TTC549 (cell line): ENCODE results near the gene SORCS1.
"Not testable (repeated sequence)": the region's sequence is repeated elsewhere in the genome, so short reads cannot be mapped to it uniquely, and the experiment has no call there.

Experiments
- FAIRE-seq: peaks from 2 replicates; lab custom pipeline; 2012; peaks lifted over from hg19 to GRCh38; lab: Jason Lieb, UNC

The SORCS1 gene

DNA sequence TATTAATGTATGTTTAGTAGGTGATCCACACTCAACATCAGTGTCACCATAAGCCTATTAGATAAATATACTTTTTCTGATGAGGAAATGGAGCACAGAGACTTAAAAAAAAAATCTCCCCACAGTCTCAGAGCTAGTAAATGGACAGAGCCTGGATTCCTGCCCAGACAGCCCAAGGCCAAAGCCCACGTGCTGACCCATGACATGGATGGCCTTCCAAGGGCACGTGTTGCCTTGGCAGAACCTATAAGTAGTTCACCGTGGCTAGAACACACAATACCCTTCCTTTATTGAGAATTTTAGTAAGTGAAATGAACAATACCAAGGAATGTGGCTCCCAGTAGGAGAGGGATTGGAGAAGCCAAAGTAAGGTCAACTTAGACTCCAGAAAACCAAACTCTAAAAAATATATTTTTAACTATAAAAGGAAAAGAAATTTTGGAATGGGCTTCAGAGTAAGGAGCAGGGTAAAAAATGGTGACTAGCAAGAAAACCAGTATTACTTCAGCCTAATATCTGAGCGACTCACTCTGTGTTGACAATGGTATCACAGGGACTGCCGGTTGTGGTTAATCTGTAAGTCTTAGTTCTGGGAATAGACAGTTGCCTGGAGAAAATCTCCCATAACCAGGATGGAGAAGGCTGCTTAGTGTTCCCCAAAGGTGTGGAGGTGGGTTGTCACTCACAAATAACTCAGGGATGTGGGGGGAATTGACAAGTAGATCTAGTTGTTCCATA lies 223.0 kb downstream of the SORCS1 start:
- FAIRE-seq = no peak

GRCh38 chr10:106938513-106938912 lies 226.0 kb downstream of the SORCS1 start:
- no peak for FAIRE-seq

DNA sequence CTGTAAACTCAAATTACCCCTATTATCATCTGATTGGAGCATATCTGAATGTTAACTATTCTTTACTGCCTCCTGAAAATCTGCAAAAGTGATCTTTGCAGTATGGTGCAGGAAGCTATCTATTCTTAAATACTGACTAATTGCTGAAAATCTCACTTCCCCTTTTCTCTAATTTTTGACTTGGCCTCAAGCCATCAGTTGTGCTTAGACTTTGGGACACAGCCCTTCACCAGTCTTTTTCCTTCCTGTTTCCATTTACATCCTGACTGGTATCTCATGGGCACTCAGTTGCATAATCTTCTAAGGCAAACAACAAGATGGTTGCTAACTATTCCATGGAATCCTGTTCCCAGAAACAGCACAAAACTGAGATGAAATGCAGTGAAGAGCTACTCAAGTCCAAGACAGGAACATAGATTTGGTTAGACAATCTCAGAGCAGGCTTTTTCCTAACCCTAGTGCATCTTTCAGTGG lies 228.5 kb downstream of the SORCS1 start:
- FAIRE-seq = no peak

GRCh38 chr10:106931853-106932249 lies 232.7 kb downstream of the SORCS1 start:
- no peak for FAIRE-seq

DNA sequence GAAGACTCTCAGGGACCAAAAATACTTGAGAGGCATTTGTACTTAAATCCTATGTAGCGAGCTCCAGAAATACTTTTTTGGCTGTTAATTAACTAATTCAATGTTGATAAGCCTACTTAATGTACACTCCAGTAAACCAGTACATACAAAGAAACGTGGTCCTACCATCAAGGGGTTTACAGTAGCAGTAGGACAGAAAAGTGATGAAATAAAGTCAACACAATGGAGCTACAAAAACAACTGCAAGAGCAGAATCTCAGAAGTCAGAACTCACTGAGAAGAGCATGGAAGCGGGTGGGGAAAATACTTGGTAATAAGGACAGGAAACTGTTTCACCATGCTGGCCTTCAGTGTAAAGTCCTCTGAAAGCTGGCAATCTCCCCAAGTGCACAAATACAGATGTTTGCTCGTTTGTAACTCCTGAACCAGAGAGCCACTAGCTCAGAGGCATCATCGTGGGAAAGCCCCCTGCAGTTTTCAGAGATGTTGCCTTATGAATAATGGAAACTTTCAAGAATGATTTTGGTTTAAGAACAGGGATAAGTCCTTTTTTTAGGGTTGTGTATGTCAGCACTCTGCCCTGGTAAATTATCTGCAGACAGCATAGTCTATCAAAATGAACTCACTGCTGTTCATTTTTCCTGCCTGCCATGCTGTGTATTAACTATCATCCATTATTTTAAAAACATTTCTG lies 233.2 kb downstream of the SORCS1 start:
- FAIRE-seq = no peak

DNA sequence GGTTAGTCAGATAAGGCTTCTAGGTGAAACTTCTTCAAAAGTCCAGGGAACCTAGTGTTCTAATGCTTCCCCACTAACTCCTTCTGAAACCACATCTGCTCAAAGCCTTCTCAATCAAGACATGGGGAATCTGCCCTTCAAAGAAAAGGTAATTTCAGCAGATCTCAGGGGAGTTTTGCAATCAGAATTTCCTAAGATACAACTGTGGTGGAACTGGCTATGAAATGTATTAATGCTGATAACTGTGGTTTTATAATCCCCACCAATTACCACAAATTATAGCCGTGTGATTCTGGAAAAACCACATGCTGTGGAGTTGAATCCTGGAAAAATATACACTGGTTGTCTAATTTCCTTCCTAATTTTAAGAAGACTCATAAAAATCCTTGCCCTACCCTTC lies 233.8 kb downstream of the SORCS1 start:
- FAIRE-seq = no peak

- no peak for FAIRE-seq
Observed at GRCh38 chr10:106929291-106929895, 235.1 kb downstream of the SORCS1 start.

DNA sequence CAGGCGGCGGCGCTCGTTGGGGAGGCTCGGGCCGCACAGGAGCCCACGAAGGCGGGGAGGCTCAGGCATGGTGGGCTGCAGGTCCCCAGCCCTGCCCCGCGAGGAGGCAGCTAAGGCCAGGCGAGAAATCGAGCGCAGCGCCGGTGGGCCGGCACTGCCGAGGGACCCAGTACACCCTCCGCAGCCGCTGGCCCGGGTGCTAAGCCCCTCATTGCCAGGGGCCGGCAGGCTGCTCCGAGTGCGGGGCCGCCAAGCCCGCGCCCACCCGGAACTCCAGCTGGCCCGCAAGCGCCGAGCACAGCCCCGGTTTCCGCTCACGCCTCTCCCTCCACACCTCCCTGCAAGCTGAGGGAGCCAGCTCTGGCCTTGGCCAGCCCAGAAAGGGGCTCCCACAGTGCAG lies 236.4 kb downstream of the SORCS1 start:
- not testable (repeated sequence) for FAIRE-seq

- no peak for FAIRE-seq
Observed at GRCh38 chr10:106925191-106925590, 239.3 kb downstream of the SORCS1 start.

DNA sequence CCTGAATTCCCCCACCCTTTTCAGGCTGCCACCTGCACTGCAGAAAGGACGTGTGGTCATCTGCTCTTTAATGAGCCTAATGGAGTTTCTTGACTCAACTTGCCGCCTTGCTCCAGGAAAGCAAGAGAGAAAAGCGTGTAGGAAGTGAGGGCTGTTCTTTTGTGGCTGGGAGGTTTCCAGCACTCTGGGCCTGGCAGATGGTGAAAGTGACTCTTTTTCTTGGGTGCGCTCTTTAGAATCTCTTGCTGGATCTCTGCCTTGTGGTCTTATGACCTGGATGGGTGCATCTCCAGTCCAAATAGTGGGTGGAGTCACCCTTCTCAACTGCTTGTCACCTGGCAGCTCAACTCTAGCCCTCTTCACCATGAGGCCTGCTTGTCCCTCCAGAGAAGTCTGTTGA lies 244.0 kb downstream of the SORCS1 start:
- no peak for FAIRE-seq

DNA sequence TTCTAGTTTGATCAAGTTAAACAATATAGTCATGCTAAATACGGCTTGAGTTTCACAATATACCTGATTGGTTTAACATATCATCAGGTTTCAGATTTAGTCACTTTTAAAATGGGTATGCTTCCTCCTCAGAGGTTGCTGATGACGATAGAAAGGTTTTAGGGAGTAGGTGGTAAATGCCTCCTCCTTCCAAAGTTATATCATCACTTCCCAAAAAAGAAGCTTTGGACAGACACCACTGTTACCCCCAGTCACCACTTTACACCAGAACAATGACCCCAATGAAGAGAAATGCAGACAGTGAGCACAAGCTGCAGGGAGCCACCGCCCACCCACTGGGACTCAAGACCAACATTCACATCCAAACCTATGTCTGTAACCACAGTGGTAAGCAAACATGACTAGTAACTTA lies 244.6 kb downstream of the SORCS1 start:
- no peak for FAIRE-seq

DNA sequence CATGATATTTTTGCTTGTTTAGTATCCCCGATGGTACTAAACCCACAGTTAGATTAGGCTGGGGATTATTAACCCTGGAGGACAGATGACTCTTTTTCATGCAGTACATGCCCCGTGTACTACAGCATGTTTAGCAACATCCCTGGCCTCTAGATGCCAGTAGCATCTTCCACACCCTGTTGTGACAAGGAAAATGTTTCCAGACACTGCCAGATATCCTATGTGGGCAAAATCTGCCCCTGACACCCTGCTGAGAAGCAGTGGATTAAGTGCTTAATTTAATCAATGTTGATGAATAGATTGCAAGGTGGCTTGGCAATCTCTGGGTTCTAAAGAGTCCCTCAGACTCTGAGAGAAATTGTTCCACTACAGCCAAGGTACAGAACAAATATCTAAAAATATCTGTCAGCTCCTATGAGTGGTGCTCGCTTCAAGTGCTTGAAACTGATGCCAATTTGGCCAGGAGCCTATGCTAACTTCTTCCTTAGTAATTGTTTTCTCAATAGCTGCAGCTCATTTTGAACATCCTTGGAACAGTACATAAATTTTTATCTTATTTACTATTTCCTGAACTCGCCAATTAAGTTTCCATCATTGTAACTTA lies 247.0 kb downstream of the SORCS1 start:
- no peak for FAIRE-seq

DNA sequence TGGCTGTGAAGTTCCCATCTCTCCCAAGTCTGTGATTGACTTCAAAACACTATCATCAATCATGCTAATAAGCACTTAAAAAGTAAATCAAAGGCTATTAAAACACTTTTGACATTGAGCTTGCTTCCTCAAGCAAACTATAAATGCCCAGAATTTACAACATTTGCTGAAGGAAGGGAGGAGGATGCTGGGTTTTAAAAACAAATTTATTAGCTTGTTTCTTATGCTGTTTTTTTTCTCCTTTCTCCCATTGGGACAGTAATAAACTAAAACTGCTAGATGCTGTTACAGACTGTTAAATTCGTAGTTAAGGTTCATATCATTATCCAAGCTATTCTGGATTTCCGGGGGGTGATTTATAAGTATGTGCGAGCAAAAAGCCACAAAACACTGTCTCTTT lies 250.5 kb downstream of the SORCS1 start:
- no peak for FAIRE-seq

DNA sequence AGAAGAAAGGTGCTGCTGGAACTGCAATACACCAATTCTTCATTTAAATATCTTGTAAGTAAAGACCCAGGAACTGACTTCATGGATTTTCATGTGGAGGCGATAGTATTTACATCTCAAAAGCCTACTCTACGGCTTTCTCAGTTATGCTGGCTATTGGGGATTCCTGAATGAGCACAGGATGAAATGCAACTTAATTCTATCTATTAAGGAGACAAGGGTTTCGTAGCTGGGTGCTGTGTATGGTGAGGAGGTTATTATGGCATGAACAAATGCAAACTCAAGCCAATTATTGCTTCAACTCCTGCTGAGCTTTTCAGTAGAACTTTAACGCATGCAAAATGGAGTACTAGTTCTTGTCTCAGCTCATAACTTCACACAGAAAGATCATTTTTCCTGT lies 251.2 kb downstream of the SORCS1 start:
- FAIRE-seq = no peak

GRCh38 chr10:106911096-106911495 lies 253.4 kb downstream of the SORCS1 start:
- no peak for FAIRE-seq

DNA sequence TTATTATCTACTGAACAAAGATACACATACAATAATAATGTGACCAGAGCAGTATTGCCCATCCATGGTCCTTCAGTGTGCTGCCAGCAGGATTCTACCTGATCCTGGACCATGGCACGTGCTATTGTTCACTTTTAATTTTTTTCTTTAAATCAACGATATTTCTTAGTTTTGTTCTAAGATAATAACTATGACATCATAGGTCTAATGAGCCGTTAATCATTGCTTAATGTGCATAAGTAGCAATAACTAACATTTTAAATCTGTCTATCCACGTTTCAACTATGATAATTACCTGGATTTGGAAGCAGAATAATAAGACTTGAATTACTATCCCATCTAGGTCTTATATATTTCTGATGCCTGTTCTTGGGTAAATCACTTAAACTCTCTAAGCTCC lies 253.8 kb downstream of the SORCS1 start:
- FAIRE-seq = no peak

- no peak for FAIRE-seq
Observed at GRCh38 chr10:106908225-106908624, 256.3 kb downstream of the SORCS1 start.

DNA sequence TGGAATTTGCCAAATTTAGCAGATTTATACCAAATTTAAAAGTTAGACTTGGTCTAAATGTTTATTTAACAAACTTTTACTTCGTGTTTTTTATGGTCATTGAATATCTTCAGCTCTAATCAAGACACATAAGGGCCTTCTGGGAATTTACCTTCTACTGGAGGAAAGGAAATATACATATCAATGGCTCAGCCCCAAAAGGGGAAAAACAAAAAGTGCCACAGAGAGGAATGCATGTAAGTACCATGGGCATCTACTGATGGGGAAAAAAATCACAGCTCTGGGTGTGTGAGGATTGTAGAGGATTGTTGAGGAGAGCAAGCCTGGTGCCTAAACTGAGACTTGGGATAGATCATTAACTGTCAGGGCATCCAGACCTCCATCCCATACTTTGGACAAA lies 260.3 kb downstream of the SORCS1 start:
- no peak for FAIRE-seq

- FAIRE-seq = no peak
Observed at GRCh38 chr10:106903180-106903579, 261.3 kb downstream of the SORCS1 start.

DNA sequence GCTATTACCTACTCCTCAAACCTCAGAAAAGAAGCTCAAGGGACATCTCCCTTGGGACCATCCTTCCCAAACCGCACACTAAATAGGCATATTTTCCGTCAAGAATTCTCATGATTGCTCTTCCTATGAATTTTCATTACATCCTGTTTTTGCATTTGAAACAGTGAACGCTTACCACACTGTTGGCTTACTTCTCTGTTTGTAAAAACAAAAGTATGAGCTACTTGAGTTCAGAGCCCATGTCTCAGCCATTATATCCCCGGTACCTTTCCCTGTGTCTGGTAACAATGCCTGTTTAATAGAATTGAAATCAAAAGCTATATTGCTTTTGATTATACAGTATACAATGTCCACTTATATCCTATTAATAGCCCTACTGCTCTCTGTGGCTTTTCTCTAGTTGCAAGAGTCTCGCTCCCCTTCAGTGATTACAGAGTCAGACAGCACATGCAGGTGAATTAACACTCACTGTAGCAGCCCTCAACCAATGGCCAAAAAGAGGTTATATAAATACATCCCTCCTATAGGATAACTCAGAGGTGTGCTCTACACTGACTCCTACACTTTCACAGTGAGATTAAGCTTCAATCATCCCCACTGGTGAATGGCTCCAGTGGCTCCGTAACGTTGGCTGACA lies 264.4 kb downstream of the SORCS1 start:
- FAIRE-seq = no peak

DNA sequence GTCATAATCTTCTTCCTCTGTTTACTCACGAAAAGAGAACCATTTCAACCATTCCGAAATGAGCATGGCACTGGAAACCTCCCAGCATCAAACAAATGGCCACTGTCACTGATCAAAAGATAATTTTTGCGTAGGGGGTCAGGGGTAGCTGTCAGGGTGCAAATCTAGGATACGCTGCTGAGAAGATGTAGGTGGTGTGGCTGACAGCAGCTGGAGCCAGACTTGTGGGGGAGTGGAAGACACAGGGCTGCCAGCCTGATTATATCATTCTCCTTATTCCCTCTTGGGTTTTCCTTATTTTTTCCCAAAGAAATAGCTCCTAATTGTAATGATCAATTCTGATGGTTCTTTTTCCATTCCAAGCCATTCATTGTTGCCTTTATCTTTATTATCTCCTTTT lies 266.1 kb downstream of the SORCS1 start:
- no peak for FAIRE-seq

GRCh38 chr10:106897719-106898118 lies 266.8 kb downstream of the SORCS1 start:
- no peak for FAIRE-seq

GRCh38 chr10:106894692-106895091 lies 269.8 kb downstream of the SORCS1 start:
- FAIRE-seq = no peak
